Peyer's patch (tissue), 4 donors: Measurements from ENCODE around the gene BICDL2. TPM values are rescaled to one million over a fixed set of nuclear protein-coding genes. Genes with fewer than 3 reads are reported as not detected.

Experiments
- DNase-seq, 3 donors: peaks; one replicate each; pipeline ENCODE4 v3.0.0-alpha.2; 2017 to 2019
- H3K27ac ChIP-seq, 4 donors: fragments of 200-600 bp; sonication (generic); one replicate each; pipeline ENCODE4 v1.5.1; 2016 to 2019
- H3K27me3 ChIP-seq, 2 donors: fragments of 200-600 bp; sonication (generic); one replicate each; pipeline ENCODE4 v1.5.1; 2019
- H3K36me3 ChIP-seq, 3 donors: fragments of 200-600 bp; sonication (generic); one replicate each; pipeline ENCODE4 v1.5.1; 2016 to 2019
- H3K4me1 ChIP-seq, 4 donors: fragments of 200-600 bp; sonication (generic); one replicate each; pipeline ENCODE4 v1.5.1; 2016 to 2019
- H3K4me3 ChIP-seq, 4 donors: fragments of 200-600 bp; sonication (generic); 1 replicate in 3 of 4; 2 replicates in 1 of 4; pipeline ENCODE4 v1.5.1; 2016 to 2019; ENCODE audit warnings: mild to moderate bottlenecking in 1 of 4
- H3K9me3 ChIP-seq, 4 donors: fragments of 200-600 bp; sonication (generic); one replicate each; pipeline ENCODE4 v1.5.1; 2016 to 2019; ENCODE audit warnings: mild to moderate bottlenecking in 1 of 4
- POLR2A ChIP-seq, 2 donors: fragments of 450-650 bp; IDR thresholded peaks; one replicate each; pipeline ENCODE4 v1.5.1; 2017; ENCODE audit warnings: antibody characterized with exemption in 2 of 2, mild to moderate bottlenecking in 2 of 2, moderate library complexity in 2 of 2
- total RNA-seq, 4 donors: library from RNA; depleted of rRNA; stranded (reverse); fragments of >200 nt; gene quantifications; one replicate each; pipeline ENCODE4 v1.1.0, GENCODE V29; 2016
- TF ChIP-seq, protein P1 (sequence below), 6 experiments: fragments of 450-650 bp in 4 of 6; fragments of 200-600 bp in 2 of 6; sonication (generic) in 1 of 6; IDR thresholded peaks; one replicate each; pipeline ENCODE4 v1.5.1; 2017 to 2019; ENCODE audit warnings: antibody characterized with exemption in 6 of 6, mild to moderate bottlenecking in 3 of 6, moderate library complexity in 1 of 6

BICDL2 gene
- total RNA-seq, 4 donors from 2014 or later = 44.6 to 126 (median 93.8) TPM

DNA sequence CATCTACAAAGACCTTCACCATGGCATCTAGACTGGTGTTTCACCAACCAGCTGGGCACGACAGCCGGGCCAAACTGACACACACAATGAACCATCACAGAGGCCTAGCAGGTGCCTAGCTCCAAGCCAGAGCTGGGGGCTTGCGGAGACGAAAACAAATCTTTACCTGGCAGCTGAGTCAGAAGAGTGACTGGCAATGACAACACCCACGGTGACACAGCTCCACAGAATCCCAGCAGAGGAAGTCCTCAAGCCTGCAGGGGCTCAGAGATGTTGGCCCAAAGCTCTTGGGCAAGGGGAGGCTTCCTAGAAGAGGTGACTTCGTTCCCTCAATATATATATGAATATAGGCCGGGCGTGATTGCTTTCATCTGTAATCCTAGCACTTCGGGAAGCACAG is 14.8 kb upstream of the BICDL2 start:
- no peaks in the 10 kb centered on the region for H3K36me3 ChIP-seq
- H3K4me3 ChIP-seq = no peak overlapping the region
- H3K9me3 ChIP-seq = no peaks in the 10 kb centered on the region
- DNase-seq = no peak
- TF ChIP-seq POLR2A (IDR thresholded peaks at IDR 0.05) = no peak
- TF ChIP-seq, protein P1, sequence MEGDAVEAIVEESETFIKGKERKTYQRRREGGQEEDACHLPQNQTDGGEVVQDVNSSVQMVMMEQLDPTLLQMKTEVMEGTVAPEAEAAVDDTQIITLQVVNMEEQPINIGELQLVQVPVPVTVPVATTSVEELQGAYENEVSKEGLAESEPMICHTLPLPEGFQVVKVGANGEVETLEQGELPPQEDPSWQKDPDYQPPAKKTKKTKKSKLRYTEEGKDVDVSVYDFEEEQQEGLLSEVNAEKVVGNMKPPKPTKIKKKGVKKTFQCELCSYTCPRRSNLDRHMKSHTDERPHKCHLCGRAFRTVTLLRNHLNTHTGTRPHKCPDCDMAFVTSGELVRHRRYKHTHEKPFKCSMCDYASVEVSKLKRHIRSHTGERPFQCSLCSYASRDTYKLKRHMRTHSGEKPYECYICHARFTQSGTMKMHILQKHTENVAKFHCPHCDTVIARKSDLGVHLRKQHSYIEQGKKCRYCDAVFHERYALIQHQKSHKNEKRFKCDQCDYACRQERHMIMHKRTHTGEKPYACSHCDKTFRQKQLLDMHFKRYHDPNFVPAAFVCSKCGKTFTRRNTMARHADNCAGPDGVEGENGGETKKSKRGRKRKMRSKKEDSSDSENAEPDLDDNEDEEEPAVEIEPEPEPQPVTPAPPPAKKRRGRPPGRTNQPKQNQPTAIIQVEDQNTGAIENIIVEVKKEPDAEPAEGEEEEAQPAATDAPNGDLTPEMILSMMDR (IDR thresholded peaks at IDR 0.05) = no peak
- peaks cover 0 to 24% of the 10 kb centered on the region in 2 donors for H3K27me3 ChIP-seq
- no peak overlapping the region for H3K27ac ChIP-seq
- peaks cover 0 to 19% (median 5%) of the 10 kb centered on the region in 4 donors for H3K4me1 ChIP-seq

DNA sequence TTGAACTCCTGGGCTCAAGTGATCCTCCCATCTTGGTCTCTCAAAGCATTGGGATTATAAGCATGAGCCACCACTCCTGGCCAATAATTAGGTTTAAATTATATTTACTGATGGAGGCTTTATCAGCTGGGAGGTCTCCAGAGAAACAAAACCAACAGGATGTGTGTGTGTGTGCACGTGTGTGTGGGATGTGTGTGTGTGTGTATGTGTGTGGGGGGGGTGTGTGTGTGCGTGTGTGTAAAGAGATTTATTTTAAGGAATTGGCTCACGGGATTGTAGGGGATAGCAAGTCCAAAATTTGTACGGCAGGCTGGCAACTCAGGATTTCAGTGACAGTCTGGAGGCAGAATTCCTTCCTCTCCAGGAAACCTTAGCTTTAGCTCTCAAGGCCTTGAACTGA is 14.3 kb upstream of the BICDL2 start:
- no peak for TF ChIP-seq POLR2A (IDR thresholded peaks at IDR 0.05)
- TF ChIP-seq, protein P1 (IDR thresholded peaks at IDR 0.05) = no peak
- no peaks in the 10 kb centered on the region for H3K9me3 ChIP-seq
- H3K36me3 ChIP-seq = no peaks in the 10 kb centered on the region
- peaks cover 0 to 23% (median 10%) of the 10 kb centered on the region in 4 donors for H3K4me1 ChIP-seq
- no peak for DNase-seq
- H3K27me3 ChIP-seq = peaks cover 0 to 29% of the 10 kb centered on the region in 2 donors
- H3K4me3 ChIP-seq = no peak overlapping the region
- H3K27ac ChIP-seq = no peak overlapping the region

DNA sequence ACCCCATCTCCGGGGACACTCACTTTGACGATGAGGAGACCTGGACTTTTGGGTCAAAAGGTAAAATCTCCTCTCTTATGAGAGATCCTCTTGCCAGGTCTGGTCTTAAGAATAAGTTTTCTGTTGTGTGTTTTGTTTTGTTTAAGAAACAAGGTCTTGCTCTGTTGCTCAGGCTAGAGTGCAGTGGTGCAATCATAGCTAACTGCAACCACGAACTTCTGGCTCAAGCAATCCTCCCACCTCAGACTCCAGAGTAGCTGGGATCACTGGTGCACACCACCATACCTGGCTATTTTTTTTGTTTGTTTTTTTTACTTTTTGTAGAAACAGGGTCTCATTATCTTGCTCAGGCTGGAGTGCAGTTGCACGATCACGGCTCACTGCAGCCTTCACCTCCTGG is 13.7 kb upstream of the BICDL2 start:
- no peak overlapping the region for H3K4me3 ChIP-seq
- H3K27me3 ChIP-seq = peaks cover 0 to 34% of the 10 kb centered on the region in 2 donors
- H3K27ac ChIP-seq = no peak overlapping the region
- no peaks in the 10 kb centered on the region for H3K9me3 ChIP-seq
- DNase-seq = no peak
- no peaks in the 10 kb centered on the region for H3K36me3 ChIP-seq
- no peak for TF ChIP-seq POLR2A (IDR thresholded peaks at IDR 0.05)
- TF ChIP-seq, protein P1 (IDR thresholded peaks at IDR 0.05) = no peak
- peaks cover 0 to 26% (median 15%) of the 10 kb centered on the region in 4 donors for H3K4me1 ChIP-seq

DNA sequence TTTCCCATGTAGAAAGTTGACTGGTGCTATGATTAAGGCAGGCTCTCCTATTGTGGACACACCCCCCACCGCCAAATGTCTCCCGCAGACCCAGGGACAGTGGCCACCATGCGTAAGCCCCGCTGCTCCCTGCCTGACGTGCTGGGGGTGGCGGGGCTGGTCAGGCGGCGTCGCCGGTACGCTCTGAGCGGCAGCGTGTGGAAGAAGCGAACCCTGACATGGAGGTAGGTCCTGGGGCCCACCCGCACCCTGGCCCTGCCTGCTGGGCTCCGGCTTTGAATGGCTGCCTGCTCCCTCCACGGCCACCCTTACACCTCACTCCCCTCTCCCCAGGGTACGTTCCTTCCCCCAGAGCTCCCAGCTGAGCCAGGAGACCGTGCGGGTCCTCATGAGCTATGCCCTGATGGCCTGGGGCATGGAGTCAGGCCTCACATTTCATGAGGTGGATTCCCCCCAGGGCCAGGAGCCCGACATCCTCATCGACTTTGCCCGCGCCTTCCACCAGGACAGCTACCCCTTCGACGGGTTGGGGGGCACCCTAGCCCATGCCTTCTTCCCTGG is 13.3 kb upstream of the BICDL2 start:
- H3K9me3 ChIP-seq = no peaks in the 10 kb centered on the region
- no peak for DNase-seq
- H3K27ac ChIP-seq = no peak overlapping the region
- H3K4me1 ChIP-seq = peaks cover 0 to 26% (median 17%) of the 10 kb centered on the region in 4 donors
- no peaks in the 10 kb centered on the region for H3K36me3 ChIP-seq
- TF ChIP-seq POLR2A (IDR thresholded peaks at IDR 0.05) = no peak
- TF ChIP-seq, protein P1 (IDR thresholded peaks at IDR 0.05) = no peak
- H3K4me3 ChIP-seq = no peak overlapping the region
- H3K27me3 ChIP-seq = peaks cover 0 to 39% of the 10 kb centered on the region in 2 donors

DNA sequence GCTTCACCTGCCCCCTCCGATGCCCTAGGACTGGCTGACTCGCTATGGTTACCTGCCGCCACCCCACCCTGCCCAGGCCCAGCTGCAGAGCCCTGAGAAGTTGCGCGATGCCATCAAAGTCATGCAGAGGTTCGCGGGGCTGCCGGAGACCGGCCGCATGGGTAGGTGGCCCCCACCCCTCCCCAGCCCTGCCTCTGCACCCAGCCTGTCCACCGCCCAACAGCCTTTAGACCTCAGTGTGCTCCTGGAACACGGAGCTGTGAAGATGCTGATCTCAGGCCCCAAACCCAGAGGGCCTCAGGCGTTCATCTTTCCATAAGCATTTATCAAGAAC is 10.6 kb upstream of the BICDL2 start:
- no peak overlapping the region for H3K27ac ChIP-seq
- H3K9me3 ChIP-seq = no peaks in the 10 kb centered on the region
- peaks cover 0 to 50% of the 10 kb centered on the region in 2 donors for H3K27me3 ChIP-seq
- H3K4me3 ChIP-seq = no peak overlapping the region
- H3K36me3 ChIP-seq = no peaks in the 10 kb centered on the region
- no peak for DNase-seq
- no peak for TF ChIP-seq POLR2A (IDR thresholded peaks at IDR 0.05)
- H3K4me1 ChIP-seq = peaks cover 0 to 24% (median 18%) of the 10 kb centered on the region in 4 donors

DNA sequence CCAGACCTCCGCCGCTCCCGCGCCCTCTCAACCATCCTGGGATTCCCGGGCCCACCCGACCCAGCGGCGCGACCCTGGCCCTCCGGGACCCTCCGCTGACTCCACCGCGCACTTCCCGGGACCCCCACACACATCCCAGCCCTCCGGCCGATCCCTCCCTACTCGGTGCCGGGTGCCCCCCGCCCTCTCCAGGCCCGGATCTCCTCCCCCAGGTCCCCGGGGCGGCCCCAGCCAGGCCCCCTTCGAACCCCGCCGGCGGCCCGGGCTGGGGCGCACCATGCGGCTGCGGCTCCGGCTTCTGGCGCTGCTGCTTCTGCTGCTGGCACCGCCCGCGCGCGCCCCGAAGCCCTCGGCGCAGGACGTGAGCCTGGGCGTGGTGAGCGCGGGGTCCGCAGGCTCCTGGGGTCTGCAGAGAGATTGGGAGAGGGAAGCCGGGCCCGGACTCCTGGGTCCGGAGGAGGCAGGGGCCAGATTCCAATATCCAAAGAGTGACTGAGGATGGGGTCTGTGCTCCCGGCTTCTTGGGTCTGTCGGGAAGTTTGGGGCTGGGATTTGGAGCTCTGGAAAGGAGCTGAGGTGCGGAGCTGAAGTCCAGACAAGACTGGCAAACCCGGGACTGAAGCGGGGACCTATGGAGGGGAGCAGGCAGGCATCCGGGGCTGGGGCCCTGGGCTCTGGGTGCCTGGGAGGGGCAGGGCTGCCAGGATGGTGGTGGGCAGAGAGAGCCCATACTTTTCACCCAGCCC is 10.1 kb upstream of the BICDL2 start:
- no peak for TF ChIP-seq POLR2A (IDR thresholded peaks at IDR 0.05)
- TF ChIP-seq, protein P1 (IDR thresholded peaks at IDR 0.05) = no peak
- peak overlapping the region; percentile 23 to 59 (median 42) for H3K4me3 ChIP-seq
- H3K9me3 ChIP-seq = no peaks in the 10 kb centered on the region
- peak overlapping the region in 2 of 4 donors; percentile 12 to 57 for H3K27ac ChIP-seq
- H3K4me1 ChIP-seq = peaks cover 0 to 24% (median 18%) of the 10 kb centered on the region in 4 donors
- peaks cover 0 to 50% of the 10 kb centered on the region in 2 donors for H3K27me3 ChIP-seq
- H3K36me3 ChIP-seq = no peaks in the 10 kb centered on the region
- no peak for DNase-seq
